Endothelial cell of umbilical vein (primary cell): Measurements from ENCODE around the gene DLX1. TPM values are rescaled to one million over a fixed set of nuclear protein-coding genes. Genes with fewer than 3 reads are reported as not detected.

Experiments used
- BruUV-seq: library from RNA; stranded (reverse); fragments of 400-500 nt; replicated peaks from 2 replicates; lab custom pipeline; 2021; lab: Mats Ljungman, UMichigan
- CTCF ChIA-PET: fragments of 300-600, 350-600 bp; sonication (Branson Sonifier 250); formaldehyde crosslinking; loops from one replicate; lab custom pipeline; 2021; ENCODE audit warnings: antibody characterized with exemption, inconsistent platforms; lab: Charles Lee
- POLR2A ChIA-PET: fragments of 300-600, 350-600 bp; sonication (Branson Sonifier 250); formaldehyde crosslinking; loops from one replicate; lab custom pipeline; 2021; ENCODE audit warnings: antibody characterized with exemption, inconsistent platforms; lab: Charles Lee
- DNase-seq: peaks from one replicate; pipeline ENCODE4 v3.0.0-alpha.2; 2011; ENCODE audit warnings: low read depth, low spot score
- FAIRE-seq: peaks from 2 replicates; lab custom pipeline; 2011; peaks lifted over from hg19 to GRCh38; lab: Jason Lieb, UNC
- H2AFZ ChIP-seq: 2 replicates; pipeline ENCODE4 v1.6.0; 2012; ENCODE audit warnings: low read depth, low read length, control low read depth, inconsistent platforms
- H3K27ac ChIP-seq: 2 replicates; pipeline ENCODE4 v1.5.1; 2011; ENCODE audit warnings: low read depth, mild to moderate bottlenecking, control low read depth, low read length, moderate library complexity; ENCODE audit not compliant: insufficient read depth
- H3K27me3 ChIP-seq, 2 experiments: 2 replicates each; pipeline versions ENCODE4 v1.6.0 to v1.6.1; 2011; ENCODE audit warnings: low read length in 2 of 2, mixed read lengths in 1 of 2; ENCODE audit not compliant: control insufficient read depth in 2 of 2, insufficient read depth in 2 of 2
- H3K36me3 ChIP-seq, 2 experiments: 2 replicates in 1 of 2; 3 replicates in 1 of 2; pipeline ENCODE4 v1.5.1; 2011; ENCODE audit warnings: low read length in 2 of 2, mild to moderate bottlenecking in 1 of 2, moderate library complexity in 1 of 2; ENCODE audit not compliant: control insufficient read depth in 2 of 2, insufficient read depth in 2 of 2; ENCODE audit errors: extremely low read depth in 1 of 2
- H3K4me1 ChIP-seq: 3 replicates; pipeline ENCODE4 v1.5.1; 2011; ENCODE audit warnings: mild to moderate bottlenecking, low read length; ENCODE audit not compliant: control insufficient read depth, insufficient read depth; ENCODE audit errors: extremely low read depth
- H3K4me2 ChIP-seq: 2 replicates; pipeline ENCODE4 v1.6.1; 2011; ENCODE audit warnings: low read length, control low read depth, mixed read lengths; ENCODE audit not compliant: insufficient read depth
- H3K4me3 ChIP-seq, 3 experiments: fragments of 200-600 bp in 1 of 3; sonication (generic), shearing (Covaris generic) in 1 of 3; replicated peaks in 1 of 3; 2 replicates each; pipeline ENCODE4 v1.5.1; 2011 to 2016; ENCODE audit warnings: control low read depth in 3 of 3, low read length in 3 of 3, mild to moderate bottlenecking in 2 of 3, inconsistent platforms in 1 of 3, low read depth in 1 of 3, moderate library complexity in 1 of 3; ENCODE audit not compliant: insufficient read depth in 1 of 3
- H3K79me2 ChIP-seq: 2 replicates; pipeline ENCODE4 v1.6.0; 2012; ENCODE audit warnings: low read length, inconsistent platforms; ENCODE audit not compliant: control insufficient read depth, insufficient read depth
- H3K9ac ChIP-seq: replicated peaks from 2 replicates; pipeline ENCODE3; 2011; ENCODE audit warnings: low read length, control low read depth; ENCODE audit not compliant: insufficient read depth; ENCODE audit errors: extremely low read depth
- H3K9me1 ChIP-seq: replicated peaks from 3 replicates; pipeline ENCODE4 v1.6.0; 2011; ENCODE audit warnings: mild to moderate bottlenecking, low read length; ENCODE audit not compliant: control insufficient read depth, insufficient read depth; ENCODE audit errors: extremely low read depth
- H3K9me3 ChIP-seq: replicated peaks from 2 replicates; pipeline ENCODE4 v1.5.1; 2012; ENCODE audit warnings: low read length, inconsistent platforms; ENCODE audit not compliant: control insufficient read depth, insufficient read depth
- H4K20me1 ChIP-seq: replicated peaks from 2 replicates; pipeline ENCODE3; 2011; ENCODE audit warnings: mild to moderate bottlenecking, low read length; ENCODE audit not compliant: control insufficient read depth, insufficient read depth; ENCODE audit errors: extremely low read depth
- EZH2 ChIP-seq: IDR thresholded peaks from 2 replicates; pipeline ENCODE4 v1.6.1; 2012; ENCODE audit warnings: borderline replicate concordance, low read depth, mild to moderate bottlenecking, moderate library complexity, low read length, inconsistent platforms; ENCODE audit not compliant: severe bottlenecking
- FOS ChIP-seq: IDR thresholded peaks from 2 replicates; pipeline ENCODE4 v1.6.1; 2011; ENCODE audit warnings: mild to moderate bottlenecking, low read length, moderate library complexity, borderline replicate concordance; ENCODE audit not compliant: insufficient read depth
- GATA2 ChIP-seq: IDR thresholded peaks from 2 replicates; pipeline ENCODE4 v1.7.0; 2011; ENCODE audit warnings: low read depth, mild to moderate bottlenecking, moderate library complexity, mixed read lengths, low read length; ENCODE audit not compliant: insufficient read length, insufficient read depth
- JUN ChIP-seq: IDR thresholded peaks from 2 replicates; pipeline ENCODE4 v1.6.1; 2011; ENCODE audit warnings: borderline replicate concordance, low read depth; ENCODE audit not compliant: insufficient read length, insufficient read depth
- MYC ChIP-seq: IDR thresholded peaks from one replicate; pipeline ENCODE4 v1.6.1; 2011; ENCODE audit warnings: mild to moderate bottlenecking, low read depth, low read length
- POLR2A ChIP-seq: IDR thresholded peaks from 2 replicates; pipeline ENCODE4 v1.6.1; 2012; ENCODE audit warnings: low read depth, mild to moderate bottlenecking, control low read depth, low read length
- dilution Hi-C: fragments of 300-500 bp; cut with MboI; formaldehyde crosslinking; loops from one replicate; pipeline ENCODE4 v1.15.0; 2019; ENCODE audit warnings: low sequenced_read_pairs; ENCODE audit not compliant: extremely low pct_ligation_motif_present
- intact Hi-C: fragments of 100-400 bp; cut with micrococcal nuclease; formaldehyde crosslinking; loops from one replicate; pipeline ENCODE4 v1.10.0; 2022
- polyA plus RNA-seq, 4 experiments: library from polyadenylated mRNA; depleted of rRNA in 3 of 4; stranded (reverse) in 3 of 4; unstranded in 1 of 4; fragments of >200 nt; gene quantifications; 2 replicates each; pipeline versions ENCODE4 v1.2.1 to v1.2.3, GENCODE V29; 2011 to 2012; ENCODE audit warnings: missing spikeins in 1 of 4
- total RNA-seq: library from RNA; stranded (reverse); gene quantifications from 2 replicates; pipeline ENCODE4 v1.2.3, GENCODE V29; 2021
- TF ChIP-seq, protein P1 (sequence below), 2 donors: IDR thresholded peaks; 1 replicate in 1 of 2; 2 replicates in 1 of 2; pipeline ENCODE4 v1.5.1; 2011; ENCODE audit warnings: low read length in 2 of 2, mild to moderate bottlenecking in 2 of 2, moderate library complexity in 2 of 2, control low read depth in 1 of 2, inconsistent platforms in 1 of 2, low read depth in 1 of 2; ENCODE audit not compliant: insufficient read depth in 1 of 2; ENCODE audit errors: extremely low read depth in 1 of 2
- TF ChIP-seq, protein P2 (sequence below): IDR thresholded peaks from 2 replicates; pipeline ENCODE4 v1.6.1; 2011; ENCODE audit not compliant: insufficient read depth, insufficient read length

The DLX1 gene
- total and polyA plus RNA-seq, 2 donors (not counting 3 experiments of a cell fraction or from before 2014, with no cell fraction given): 0.12 TPM; not detected in 1

DNA sequence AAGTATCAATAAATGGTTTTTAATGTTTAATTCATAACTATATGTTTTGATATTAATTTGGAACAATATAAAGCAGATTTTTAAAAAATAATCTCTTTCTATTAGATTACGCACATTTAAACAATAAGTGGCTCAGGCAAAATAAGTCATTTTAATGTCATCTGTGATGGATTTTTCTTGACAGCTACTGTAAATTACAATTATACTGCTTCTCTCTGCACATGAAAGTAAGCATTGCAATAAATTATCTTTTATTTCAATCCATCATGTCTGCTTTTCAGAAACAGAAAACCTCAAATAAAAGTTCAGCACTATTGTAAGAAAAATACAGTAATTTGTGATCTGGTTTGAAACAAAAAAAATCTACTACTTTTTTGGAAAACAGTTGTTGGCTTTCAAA, 11.1 kb upstream of the DLX1 start:
- FAIRE-seq: no peak
- POLR2A ChIA-PET: no interaction called here
- H3K4me3 ChIP-seq: no peak overlapping the region
- DNase-seq: no peak
- H3K4me1 ChIP-seq: no peaks in the 10 kb centered on the region
- no peak overlapping the region for H3K27ac ChIP-seq
- no peak overlapping the region for H3K9ac ChIP-seq
- H3K79me2 ChIP-seq: no peaks in the 10 kb centered on the region
- H3K36me3 ChIP-seq: no peaks in the 10 kb centered on the region
- no peaks in the 10 kb centered on the region for H4K20me1 ChIP-seq
- H3K9me1 ChIP-seq: no peaks in the 10 kb centered on the region
- TF ChIP-seq MYC (no peak), JUN (no peak), EZH2 (no peak), POLR2A (no peak), FOS (no peak), GATA2 (no peak)
- TF ChIP-seq, protein P1, sequence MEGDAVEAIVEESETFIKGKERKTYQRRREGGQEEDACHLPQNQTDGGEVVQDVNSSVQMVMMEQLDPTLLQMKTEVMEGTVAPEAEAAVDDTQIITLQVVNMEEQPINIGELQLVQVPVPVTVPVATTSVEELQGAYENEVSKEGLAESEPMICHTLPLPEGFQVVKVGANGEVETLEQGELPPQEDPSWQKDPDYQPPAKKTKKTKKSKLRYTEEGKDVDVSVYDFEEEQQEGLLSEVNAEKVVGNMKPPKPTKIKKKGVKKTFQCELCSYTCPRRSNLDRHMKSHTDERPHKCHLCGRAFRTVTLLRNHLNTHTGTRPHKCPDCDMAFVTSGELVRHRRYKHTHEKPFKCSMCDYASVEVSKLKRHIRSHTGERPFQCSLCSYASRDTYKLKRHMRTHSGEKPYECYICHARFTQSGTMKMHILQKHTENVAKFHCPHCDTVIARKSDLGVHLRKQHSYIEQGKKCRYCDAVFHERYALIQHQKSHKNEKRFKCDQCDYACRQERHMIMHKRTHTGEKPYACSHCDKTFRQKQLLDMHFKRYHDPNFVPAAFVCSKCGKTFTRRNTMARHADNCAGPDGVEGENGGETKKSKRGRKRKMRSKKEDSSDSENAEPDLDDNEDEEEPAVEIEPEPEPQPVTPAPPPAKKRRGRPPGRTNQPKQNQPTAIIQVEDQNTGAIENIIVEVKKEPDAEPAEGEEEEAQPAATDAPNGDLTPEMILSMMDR (IDR thresholded peaks at IDR 0.05; ENCODE audit: extremely low read depth in 1 of 2, insufficient read depth in 1 of 2, low read depth in 1 of 2, low read length in 2 of 2): no peak
- TF ChIP-seq, protein P2, sequence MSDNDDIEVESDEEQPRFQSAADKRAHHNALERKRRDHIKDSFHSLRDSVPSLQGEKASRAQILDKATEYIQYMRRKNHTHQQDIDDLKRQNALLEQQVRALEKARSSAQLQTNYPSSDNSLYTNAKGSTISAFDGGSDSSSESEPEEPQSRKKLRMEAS: no peak
- no peak overlapping the region for H2AFZ ChIP-seq
- CTCF ChIA-PET: no interaction called here
- H3K27me3 ChIP-seq: peaks cover 0 to 2% of the 10 kb centered on the region in 2 experiments
- dilution Hi-C loops (no loop called here), intact Hi-C loops (no loop called here)
- no peaks in the 10 kb centered on the region for H3K9me3 ChIP-seq
- H3K4me2 ChIP-seq: no peak overlapping the region
- BruUV-seq: no TSS peak
